Lung (tissue), 16 donors: ENCODE data around the gene IFT172. TPM values are rescaled to one million over a fixed set of nuclear protein-coding genes. Genes with fewer than 3 reads are reported as not detected.
"Not testable (repeated sequence)": the region's sequence is repeated elsewhere in the genome, so short reads cannot be mapped to it uniquely, and the experiment has no call there.

Experiments
- ATAC-seq: fragments of 200-7000 bp; cut with Tn5 transposase; one replicate; pipeline ENCODE4 v1.9.1; 2020; ENCODE audit warnings: moderate number of reproducible peaks; ENCODE audit not compliant: insufficient read depth, low FRiP score
- DNase-seq, 3 donors: peaks; one replicate each; pipeline ENCODE4 v3.0.0-alpha.2; 2013 to 2017
- H3K27ac ChIP-seq, 2 donors: one replicate each; pipeline ENCODE4 v1.5.1; 2013; ENCODE audit warnings: mild to moderate bottlenecking in 2 of 2, moderate library complexity in 2 of 2, control low read depth in 1 of 2, inconsistent platforms in 1 of 2, low read depth in 1 of 2, low read length in 1 of 2
- H3K27me3 ChIP-seq, 3 donors: one replicate each; pipeline ENCODE4 v1.5.1; 2013; ENCODE audit warnings: low read length in 2 of 3; ENCODE audit not compliant: control insufficient read depth in 3 of 3, insufficient read depth in 3 of 3
- H3K36me3 ChIP-seq, 4 donors: one replicate each; pipeline ENCODE4 v1.5.1; 2013; ENCODE audit warnings: low read length in 4 of 4, mild to moderate bottlenecking in 1 of 4, moderate library complexity in 1 of 4; ENCODE audit not compliant: control insufficient read depth in 4 of 4, insufficient read depth in 4 of 4
- H3K4me1 ChIP-seq, 5 donors: one replicate each; pipeline ENCODE4 v1.5.1; 2013; ENCODE audit warnings: low read length in 5 of 5, mild to moderate bottlenecking in 2 of 5, moderate library complexity in 1 of 5; ENCODE audit not compliant: control insufficient read depth in 5 of 5, insufficient read depth in 5 of 5
- H3K4me3 ChIP-seq: one replicate; pipeline ENCODE4 v1.5.1; 2013; ENCODE audit warnings: mild to moderate bottlenecking, control low read depth, moderate library complexity
- H3K9ac ChIP-seq, 2 donors: one replicate each; pipeline ENCODE4 v1.5.1; 2013; ENCODE audit warnings: low read length in 2 of 2, control low read depth in 1 of 2; ENCODE audit not compliant: insufficient read depth in 1 of 2
- H3K9me3 ChIP-seq, 4 donors: one replicate each; pipeline ENCODE4 v1.5.1; 2013; ENCODE audit warnings: low read length in 3 of 4, mild to moderate bottlenecking in 1 of 4, moderate library complexity in 1 of 4; ENCODE audit not compliant: control insufficient read depth in 4 of 4, insufficient read depth in 3 of 4
- WGBS, 2 donors: extraction: QIAGEN DNeasy Blood & Tissue Kit; methylation state at CpG; one replicate each; pipeline ENCODE4 v1.1.7; 2013; 5-methylcytosine and 5-hydroxymethylcytosine counted together
- long read RNA-seq, 5 donors: transcript quantifications; one replicate each; lab custom pipeline, GENCODE V29; 2026
- polyA plus RNA-seq, 2 donors: library from polyadenylated mRNA; stranded (reverse); fragments of 200-250 nt; gene quantifications; one replicate each; pipeline ENCODE4 v1.2.1, GENCODE V29; 2013
- total RNA-seq, 2 donors: library from RNA; depleted of rRNA in 1 of 2; stranded (reverse); fragments of >200 nt in 1 of 2; gene quantifications; one replicate each; pipeline ENCODE4 v1.2.1, GENCODE V29; 2014 to 2021
- TF ChIP-seq, protein P1 (sequence below): IDR thresholded peaks from 2 replicates; pipeline ENCODE4 v1.5.1; 2012; ENCODE audit warnings: mild to moderate bottlenecking; ENCODE audit errors: control extremely low read depth, extremely low read depth
- donor health status: control.
- donor health status: control.
- donor health status: Bipolar disorder and iron deficiency.
- donor health status: healthy.
- donor health status: DM: yes; HTN: yes; CAD: no.

Gene IFT172, protein sequence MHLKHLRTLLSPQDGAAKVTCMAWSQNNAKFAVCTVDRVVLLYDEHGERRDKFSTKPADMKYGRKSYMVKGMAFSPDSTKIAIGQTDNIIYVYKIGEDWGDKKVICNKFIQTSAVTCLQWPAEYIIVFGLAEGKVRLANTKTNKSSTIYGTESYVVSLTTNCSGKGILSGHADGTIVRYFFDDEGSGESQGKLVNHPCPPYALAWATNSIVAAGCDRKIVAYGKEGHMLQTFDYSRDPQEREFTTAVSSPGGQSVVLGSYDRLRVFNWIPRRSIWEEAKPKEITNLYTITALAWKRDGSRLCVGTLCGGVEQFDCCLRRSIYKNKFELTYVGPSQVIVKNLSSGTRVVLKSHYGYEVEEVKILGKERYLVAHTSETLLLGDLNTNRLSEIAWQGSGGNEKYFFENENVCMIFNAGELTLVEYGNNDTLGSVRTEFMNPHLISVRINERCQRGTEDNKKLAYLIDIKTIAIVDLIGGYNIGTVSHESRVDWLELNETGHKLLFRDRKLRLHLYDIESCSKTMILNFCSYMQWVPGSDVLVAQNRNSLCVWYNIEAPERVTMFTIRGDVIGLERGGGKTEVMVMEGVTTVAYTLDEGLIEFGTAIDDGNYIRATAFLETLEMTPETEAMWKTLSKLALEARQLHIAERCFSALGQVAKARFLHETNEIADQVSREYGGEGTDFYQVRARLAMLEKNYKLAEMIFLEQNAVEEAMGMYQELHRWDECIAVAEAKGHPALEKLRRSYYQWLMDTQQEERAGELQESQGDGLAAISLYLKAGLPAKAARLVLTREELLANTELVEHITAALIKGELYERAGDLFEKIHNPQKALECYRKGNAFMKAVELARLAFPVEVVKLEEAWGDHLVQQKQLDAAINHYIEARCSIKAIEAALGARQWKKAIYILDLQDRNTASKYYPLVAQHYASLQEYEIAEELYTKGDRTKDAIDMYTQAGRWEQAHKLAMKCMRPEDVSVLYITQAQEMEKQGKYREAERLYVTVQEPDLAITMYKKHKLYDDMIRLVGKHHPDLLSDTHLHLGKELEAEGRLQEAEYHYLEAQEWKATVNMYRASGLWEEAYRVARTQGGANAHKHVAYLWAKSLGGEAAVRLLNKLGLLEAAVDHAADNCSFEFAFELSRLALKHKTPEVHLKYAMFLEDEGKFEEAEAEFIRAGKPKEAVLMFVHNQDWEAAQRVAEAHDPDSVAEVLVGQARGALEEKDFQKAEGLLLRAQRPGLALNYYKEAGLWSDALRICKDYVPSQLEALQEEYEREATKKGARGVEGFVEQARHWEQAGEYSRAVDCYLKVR (N-terminal part only)
- total RNA-seq (10 to 100 TPM; 44.7 to 52.2 TPM), polyA plus RNA-seq (10 to 100 TPM; 17.8 to 26.6 TPM)
- long read RNA-seq, donor 1, full-length matches to known transcripts = 2 of 2 reads
- long read RNA-seq, donor 1, partial matches to known transcripts = 0 of 2 reads
- long read RNA-seq, donor 1, other reads (novel, unspliced or antisense) = 0 of 2 reads
- long read RNA-seq, donor 2 = 0 reads
- long read RNA-seq, donor 3 = 0 reads
- long read RNA-seq, donor 4 = 0 reads
- long read RNA-seq, donor 5 = 0 reads

DNA sequence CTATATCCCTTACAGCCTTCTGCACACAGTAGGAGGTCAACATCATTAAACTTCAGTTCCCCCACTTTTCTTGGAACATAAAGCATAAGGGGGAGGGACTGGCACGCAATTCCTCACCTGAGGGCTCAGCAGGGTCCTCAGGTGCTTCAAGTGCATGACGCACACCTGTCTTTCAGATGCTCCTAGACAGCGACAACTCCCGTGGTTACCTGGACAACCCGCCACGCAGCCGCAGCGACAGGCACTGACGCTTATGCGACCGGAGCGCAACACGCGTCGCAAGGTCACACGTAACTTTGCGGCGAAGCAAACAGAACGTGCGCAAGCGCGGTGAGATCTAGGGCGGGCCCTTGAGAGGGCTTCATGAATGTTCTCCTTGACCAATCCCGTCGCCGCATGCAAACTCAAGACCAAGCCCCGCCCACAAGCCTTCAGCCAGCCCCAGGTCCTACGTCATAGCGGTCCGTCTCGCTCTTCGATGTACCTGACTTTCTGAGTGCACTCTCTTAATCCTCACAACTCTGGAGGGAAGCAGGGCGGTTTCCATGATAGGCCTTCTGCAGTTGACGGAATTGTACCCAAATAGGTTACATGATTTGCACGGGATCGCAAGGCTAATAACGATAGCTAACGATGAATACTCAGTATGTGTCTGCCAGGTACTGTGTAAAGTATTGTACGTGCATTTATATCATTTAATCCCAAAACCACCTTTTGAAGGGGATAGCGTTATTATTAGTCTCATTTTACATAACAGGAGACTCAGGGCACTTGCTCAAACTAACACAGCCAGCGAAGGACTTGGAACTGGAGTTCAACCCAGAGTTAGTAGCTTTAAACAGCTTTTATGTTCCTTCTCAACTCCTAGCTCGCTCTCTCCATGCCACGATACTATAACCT, at the start of gene IFT172:
Gene IFT172 (minus strand): TSS at position 246 of the 900 bp plus-strand sequence. CDS start 90 bp downstream, at position 156.
- 8 to 9% methylated on average over 43 of the region's 43 CpGs for WGBS, 2 donors
- peak within 1 kb of the TSS; percentile 57 to 91 for H3K9ac ChIP-seq
- no peaks in the 10 kb centered on the region for H3K9me3 ChIP-seq
- ATAC-seq = peak; percentile 96
- TF ChIP-seq, protein P1, sequence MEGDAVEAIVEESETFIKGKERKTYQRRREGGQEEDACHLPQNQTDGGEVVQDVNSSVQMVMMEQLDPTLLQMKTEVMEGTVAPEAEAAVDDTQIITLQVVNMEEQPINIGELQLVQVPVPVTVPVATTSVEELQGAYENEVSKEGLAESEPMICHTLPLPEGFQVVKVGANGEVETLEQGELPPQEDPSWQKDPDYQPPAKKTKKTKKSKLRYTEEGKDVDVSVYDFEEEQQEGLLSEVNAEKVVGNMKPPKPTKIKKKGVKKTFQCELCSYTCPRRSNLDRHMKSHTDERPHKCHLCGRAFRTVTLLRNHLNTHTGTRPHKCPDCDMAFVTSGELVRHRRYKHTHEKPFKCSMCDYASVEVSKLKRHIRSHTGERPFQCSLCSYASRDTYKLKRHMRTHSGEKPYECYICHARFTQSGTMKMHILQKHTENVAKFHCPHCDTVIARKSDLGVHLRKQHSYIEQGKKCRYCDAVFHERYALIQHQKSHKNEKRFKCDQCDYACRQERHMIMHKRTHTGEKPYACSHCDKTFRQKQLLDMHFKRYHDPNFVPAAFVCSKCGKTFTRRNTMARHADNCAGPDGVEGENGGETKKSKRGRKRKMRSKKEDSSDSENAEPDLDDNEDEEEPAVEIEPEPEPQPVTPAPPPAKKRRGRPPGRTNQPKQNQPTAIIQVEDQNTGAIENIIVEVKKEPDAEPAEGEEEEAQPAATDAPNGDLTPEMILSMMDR = no peak
- H3K4me1 ChIP-seq = peaks cover 0 to 16% (median 6%) of the 10 kb centered on the region in 5 donors
- peak within 1 kb of the TSS; percentile 55 to 69 for H3K27ac ChIP-seq
- peaks cover 2 to 3% (median 3%) of the 10 kb centered on the region in 4 donors for H3K36me3 ChIP-seq
- peak within 1 kb of the TSS; percentile 54 for H3K4me3 ChIP-seq
- DNase-seq = peak; percentile 98 to 99 (median 99)
- H3K27me3 ChIP-seq = no peaks in the 10 kb centered on the region

DNA sequence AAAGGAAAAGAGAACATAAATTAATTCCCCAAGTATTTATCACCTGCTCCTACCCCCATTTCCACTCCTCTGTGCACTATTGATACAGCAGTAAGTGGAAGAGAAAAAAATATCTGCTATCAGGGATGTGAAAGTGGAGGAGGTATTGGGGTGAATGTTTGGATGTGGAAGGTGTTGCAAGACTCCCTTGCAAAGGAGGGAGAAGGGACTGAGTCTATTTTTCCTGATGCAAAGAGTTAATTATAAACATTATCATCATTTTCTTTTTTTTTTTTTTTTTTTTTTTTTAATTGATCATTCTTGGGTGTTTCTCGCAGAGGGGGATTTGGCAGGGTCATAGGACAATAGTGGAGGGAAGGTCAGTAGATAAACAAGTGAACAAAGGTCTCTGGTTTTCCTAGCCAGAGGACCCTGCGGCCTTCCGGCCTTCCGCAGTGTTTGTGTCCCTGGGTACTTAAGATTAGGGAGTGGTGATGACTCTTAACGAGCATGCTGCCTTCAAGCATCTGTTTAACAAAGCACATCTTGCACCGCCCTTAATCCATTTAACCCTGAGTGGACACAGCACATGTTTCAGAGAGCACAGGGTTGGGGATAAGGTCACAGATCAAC, 49.4 kb upstream of the IFT172 start:
- 57 to 71% methylated on average over 3 to 4 of the region's 6 CpGs for WGBS, 2 donors
- not testable (repeated sequence) for H3K4me3 ChIP-seq, H3K9ac ChIP-seq, DNase-seq, ATAC-seq, H3K4me1 ChIP-seq, H3K27ac ChIP-seq, H3K9me3 ChIP-seq, H3K27me3 ChIP-seq, H3K36me3 ChIP-seq

DNA sequence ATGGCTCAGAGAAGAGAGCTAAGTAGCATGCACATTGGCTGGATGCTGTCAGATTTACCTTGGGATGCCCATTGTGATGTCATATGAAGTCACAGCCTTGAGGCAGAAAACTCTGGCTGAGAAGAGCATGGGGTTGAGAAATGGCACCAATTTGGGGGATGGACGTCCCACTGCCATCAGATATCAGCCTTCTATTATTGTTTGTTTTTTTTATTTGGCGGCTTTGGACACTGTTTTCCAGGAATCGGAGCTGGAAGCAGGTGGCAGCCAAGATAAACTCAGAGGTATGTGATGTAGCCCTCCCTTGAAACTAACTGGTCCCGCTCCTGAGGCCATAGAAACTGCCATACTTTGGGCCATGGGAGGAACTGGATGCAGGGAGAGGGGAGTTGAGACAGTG, 47.7 kb upstream of the IFT172 start:
- peaks cover 0 to 2% (median 0%) of the 10 kb centered on the region in 4 donors for H3K9me3 ChIP-seq
- no peak overlapping the region for H3K27ac ChIP-seq
- peaks cover 0 to 2% (median 0%) of the 10 kb centered on the region in 3 donors for H3K27me3 ChIP-seq
- no peak for ATAC-seq
- WGBS, 2 donors = 57 to 67% methylated on average over 4 of the region's 4 CpGs
- H3K4me3 ChIP-seq = no peak overlapping the region
- no peak overlapping the region for H3K9ac ChIP-seq
- H3K36me3 ChIP-seq = no peaks in the 10 kb centered on the region
- TF ChIP-seq, protein P1 = no peak
- H3K4me1 ChIP-seq = no peaks in the 10 kb centered on the region
- no peak for DNase-seq
